COLO668 (cell line): ENCODE results near the gene HOXA4.

Experiments used
- DNase-seq: peaks from one replicate; lab custom pipeline; 2025; ENCODE audit not compliant: unreplicated experiment; lab: John Stamatoyannopoulos, UW

The HOXA4 gene

GRCh38 chr7:27130540-27131389 is at the start of gene HOXA4:
Gene HOXA4, minus strand, starts transcription at chr7:27130757. Its CDS starts 24 bp downstream, at chr7:27130733.
- peak; percentile 98 for DNase-seq

GRCh38 chr7:27179503-27180430 is 49.2 kb upstream of the HOXA4 start:
- DNase-seq: peak; percentile 97

GRCh38 chr7:27179030-27179429 is 48.5 kb upstream of the HOXA4 start:
- DNase-seq: no peak

- DNase-seq: no peak
These were observed 47.8 kb upstream of the HOXA4 start for GRCh38 chr7:27178366-27178765.

- no peak for DNase-seq
These were observed 47.3 kb upstream of the HOXA4 start for GRCh38 chr7:27177795-27178320.

- DNase-seq: no peak
These were observed 46.6 kb upstream of the HOXA4 start for GRCh38 chr7:27176962-27177794.

- no peak for DNase-seq
These were observed 45.9 kb upstream of the HOXA4 start for GRCh38 chr7:27176524-27176845.

- no peak for DNase-seq
These were observed 45.3 kb upstream of the HOXA4 start for GRCh38 chr7:27175626-27176523.

- DNase-seq: no peak
These were observed 44.5 kb upstream of the HOXA4 start for GRCh38 chr7:27174874-27175625.

- DNase-seq: peak; percentile 84
These were observed 43.7 kb upstream of the HOXA4 start, which contains the start of gene HOXA10 for GRCh38 chr7:27173956-27174873. Gene HOXA10, minus strand, starts transcription at chr7:27174320. Its CDS starts 14 bp downstream, at chr7:27174306.

GRCh38 chr7:27173511-27173955 is 43.0 kb upstream of the HOXA4 start:
- peak; percentile 86 for DNase-seq

- DNase-seq: peak; percentile 92
These were observed 42.4 kb upstream of the HOXA4 start for GRCh38 chr7:27172823-27173510.

- no peak for DNase-seq
These were observed 41.8 kb upstream of the HOXA4 start for GRCh38 chr7:27172315-27172774.

GRCh38 chr7:27171637-27172314 is 41.2 kb upstream of the HOXA4 start:
- peak; percentile 73 for DNase-seq

- peak; percentile 70 for DNase-seq
These were observed 40.7 kb upstream of the HOXA4 start for GRCh38 chr7:27171325-27171636.

- DNase-seq: no peak
These were observed 40.1 kb upstream of the HOXA4 start for GRCh38 chr7:27170426-27171324.
